OCI-LY7 (cell line): Measurements from ENCODE around the gene CHST2.
A peak's percentile ranks its signal among the peaks of the same experiment; 100 is the strongest.

Source experiments
- CTCF ChIP-seq: fragments of 200-600 bp; sonication (generic); conservative IDR thresholded peaks from 2 replicates; pipeline ENCODE4 v1.5.1; 2014; ENCODE audit warnings: mild to moderate bottlenecking, antibody characterized with exemption, low read length, moderate library complexity, mixed read lengths
- EZH2phosphoT487 ChIP-seq: fragments of 200-600 bp; sonication (generic); IDR thresholded peaks from 2 replicates; pipeline ENCODE4 v1.6.1; 2018; ENCODE audit warnings: low read depth, borderline replicate concordance, mild to moderate bottlenecking, mixed run types, antibody characterized with exemption, low read length, moderate library complexity, mixed read lengths

GRCh38 chr3:143119974-143120715 lies 574 bp downstream of the CHST2 start:
- TF ChIP-seq CTCF (0 out of 2 replicates have a peak, but pooled peaks have one; percentile 17), EZH2phosphoT487 (no peak)
